Measurements from ENCODE around the gene DLEC1.

DLEC1 gene

GRCh38 chr3:38095669-38096483, 56.9 kb downstream of the DLEC1 start:
- TF ChIP-seq REST (IDR thresholded peaks at IDR 0.05; ENCODE audit: insufficient read depth in 1 of 2, low read depth in 2 of 2, low read length in 2 of 2) (no peak), POLR2AphosphoS5 (IDR thresholded peaks at IDR 0.05; ENCODE audit: low read depth, low read length) (no peak), FOXP2 (optimal IDR thresholded peaks at IDR 0.05; ENCODE audit: borderline replicate concordance, extremely low read depth, extremely low read length, insufficient read depth) (no peak), TAF1 (IDR thresholded peaks at IDR 0.05; ENCODE audit: borderline replicate concordance, insufficient read depth, low read length) (no peak)

DNA sequence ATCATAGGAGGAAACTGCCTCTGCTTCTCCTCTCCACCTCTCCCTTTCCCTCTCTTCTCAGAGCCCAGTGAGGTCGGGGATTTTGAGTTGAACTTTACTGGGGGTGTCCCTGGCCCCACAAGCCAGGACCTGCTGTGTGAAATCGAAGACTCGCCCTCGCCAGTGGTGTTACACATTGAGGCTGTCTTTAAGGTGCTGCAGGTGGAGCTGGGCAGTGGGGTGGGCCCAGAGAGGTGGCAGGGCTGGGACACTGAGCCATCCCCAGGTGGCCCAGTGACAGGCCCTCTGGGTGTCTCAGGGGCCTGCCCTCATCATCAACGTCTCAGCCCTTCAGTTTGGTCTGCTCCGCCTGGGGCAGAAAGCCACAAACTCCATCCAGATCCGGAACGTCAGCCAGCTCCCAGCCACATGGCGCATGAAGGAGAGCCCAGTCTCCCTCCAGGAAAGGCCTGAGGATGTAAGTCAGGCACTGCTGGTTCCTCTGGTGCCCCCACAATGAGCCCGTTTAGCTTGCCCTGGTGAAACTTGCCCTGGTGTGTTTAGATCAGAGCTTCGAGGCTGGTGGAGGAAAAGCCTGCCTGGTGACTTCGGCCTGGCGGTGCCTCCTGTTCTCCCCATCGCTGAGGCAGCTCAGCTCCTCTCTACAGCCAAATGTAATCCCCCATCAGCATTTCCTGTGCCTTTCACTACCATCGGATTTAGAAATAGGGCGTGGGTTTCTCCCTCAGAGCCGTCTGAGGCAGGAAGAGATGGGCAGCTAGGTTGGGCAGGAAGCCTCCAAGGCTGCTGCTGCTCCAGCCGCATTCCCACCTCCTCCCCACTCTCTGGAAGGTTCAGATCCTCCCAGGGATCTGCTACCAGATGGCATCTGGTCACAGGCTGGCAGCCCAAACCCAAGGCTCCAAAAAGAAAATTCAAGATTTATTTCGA, 58.7 kb downstream of the DLEC1 start:
- TF ChIP-seq TAF1 (IDR thresholded peaks at IDR 0.05; ENCODE audit: borderline replicate concordance, insufficient read depth, low read length) (no peak), POLR2AphosphoS5 (IDR thresholded peaks at IDR 0.05; ENCODE audit: low read depth, low read length) (no peak), REST (IDR thresholded peaks at IDR 0.05; ENCODE audit: insufficient read depth in 1 of 2, low read depth in 2 of 2, low read length in 2 of 2) (no peak), FOXP2 (optimal IDR thresholded peaks at IDR 0.05; ENCODE audit: borderline replicate concordance, extremely low read depth, extremely low read length, insufficient read depth) (no peak), SIN3A (IDR thresholded peaks at IDR 0.05; ENCODE audit: borderline replicate concordance, insufficient read depth, low read length) (no peak)

GRCh38 chr3:38098376-38098723, 59.3 kb downstream of the DLEC1 start:
- TF ChIP-seq SIN3A (IDR thresholded peaks at IDR 0.05; ENCODE audit: borderline replicate concordance, insufficient read depth, low read length) (no peak), TAF1 (IDR thresholded peaks at IDR 0.05; ENCODE audit: borderline replicate concordance, insufficient read depth, low read length) (no peak), POLR2AphosphoS5 (IDR thresholded peaks at IDR 0.05; ENCODE audit: low read depth, low read length) (no peak), FOXP2 (optimal IDR thresholded peaks at IDR 0.05; ENCODE audit: borderline replicate concordance, extremely low read depth, extremely low read length, insufficient read depth) (no peak), REST (IDR thresholded peaks at IDR 0.05; ENCODE audit: insufficient read depth in 1 of 2, low read depth in 2 of 2, low read length in 2 of 2) (no peak)

DNA sequence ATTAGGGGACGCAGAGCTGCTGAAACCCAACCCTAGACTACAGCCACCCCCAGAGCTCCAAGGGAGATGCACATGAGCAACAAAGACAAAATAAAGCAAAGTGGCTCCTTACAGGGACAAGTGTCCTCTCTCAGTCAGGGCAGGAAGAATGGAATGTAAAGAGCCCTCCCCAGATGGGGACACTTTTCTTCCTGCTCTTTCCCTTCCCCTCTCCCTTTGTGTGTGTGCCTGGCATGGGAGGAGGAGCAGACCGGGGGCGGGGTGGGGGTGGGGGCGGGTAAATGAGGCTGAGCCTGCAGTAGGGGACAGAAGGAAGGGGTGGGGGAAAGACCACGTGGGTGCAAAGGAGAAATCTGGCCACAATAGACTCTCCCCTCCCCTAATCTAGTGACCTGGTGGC, 60.5 kb downstream of the DLEC1 start:
- TF ChIP-seq REST (IDR thresholded peaks at IDR 0.05; ENCODE audit: insufficient read depth in 1 of 2, low read depth in 2 of 2, low read length in 2 of 2) = no peak
- no peak for TF ChIP-seq FOXP2 (optimal IDR thresholded peaks at IDR 0.05; ENCODE audit: borderline replicate concordance, extremely low read depth, extremely low read length, insufficient read depth)
- TF ChIP-seq SIN3A (IDR thresholded peaks at IDR 0.05; ENCODE audit: borderline replicate concordance, insufficient read depth, low read length) = no peak
- TF ChIP-seq TAF1 (IDR thresholded peaks at IDR 0.05; ENCODE audit: borderline replicate concordance, insufficient read depth, low read length) = no peak

Data from PFSK-1 (cell line).